A673 (cell line): ENCODE results near the gene CUL7.

ENCODE experiments used
- CTCF ChIP-seq: fragments of 300-800, 200-600 bp; sonication (generic); conservative IDR thresholded peaks from 2 replicates; pipeline ENCODE4 v1.5.1; 2017; ENCODE audit warnings: low read depth, mild to moderate bottlenecking, antibody characterized with exemption, low read length, moderate library complexity, mixed read lengths
- EZH2 ChIP-seq: fragments of 200-600 bp; sonication (generic); IDR thresholded peaks from 2 replicates; pipeline ENCODE4 v1.6.1; 2017; ENCODE audit warnings: borderline replicate concordance, low read depth, mild to moderate bottlenecking, mixed read lengths, antibody characterized with exemption, low read length; ENCODE audit not compliant: poor library complexity, severe bottlenecking

- TF ChIP-seq EZH2 (no peak), CTCF (no peak)
Observed at GRCh38 chr6:43095939-43096338, 42.3 kb upstream of the CUL7 start.
